Measurements from ENCODE around the gene MLH1.
"Not testable (repeated sequence)": the region's sequence is repeated elsewhere in the genome, so short reads cannot be mapped to it uniquely, and the experiment has no call there.

The MLH1 gene

DNA sequence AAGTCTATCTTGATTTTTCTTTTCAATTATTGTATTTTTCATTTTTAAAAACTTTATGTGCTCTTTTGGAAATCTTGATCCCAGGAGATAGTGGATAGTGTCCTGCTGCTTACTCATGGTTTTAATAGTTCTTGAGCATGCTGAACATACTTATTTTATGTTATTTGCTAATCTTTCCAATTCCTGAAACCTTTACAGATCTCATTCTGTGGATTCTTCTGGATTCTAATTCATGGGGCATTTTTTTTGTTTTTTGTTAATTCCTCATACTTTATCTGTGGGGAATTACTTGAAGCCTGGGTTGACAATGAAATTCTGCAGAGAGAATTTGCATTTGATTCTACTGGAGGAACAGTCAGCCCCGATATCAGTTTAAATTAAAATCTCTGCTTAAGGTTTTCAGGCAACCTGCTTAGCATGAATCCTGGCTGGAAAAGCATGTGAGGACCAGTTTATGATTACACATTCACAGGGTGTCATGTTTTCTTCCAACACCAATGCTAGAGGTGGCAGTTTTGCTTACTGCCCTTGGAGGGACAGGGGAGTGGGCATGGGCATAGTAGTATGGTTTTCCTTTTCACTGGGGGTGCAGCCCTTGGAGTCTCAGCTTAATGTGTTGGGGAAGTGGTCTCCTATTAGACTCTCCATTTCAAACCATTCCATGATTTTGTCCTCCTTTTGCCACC is 46.0 kb downstream of the MLH1 start:
- DNase-seq (ENCODE audit: low spot score) = no peak

DNA sequence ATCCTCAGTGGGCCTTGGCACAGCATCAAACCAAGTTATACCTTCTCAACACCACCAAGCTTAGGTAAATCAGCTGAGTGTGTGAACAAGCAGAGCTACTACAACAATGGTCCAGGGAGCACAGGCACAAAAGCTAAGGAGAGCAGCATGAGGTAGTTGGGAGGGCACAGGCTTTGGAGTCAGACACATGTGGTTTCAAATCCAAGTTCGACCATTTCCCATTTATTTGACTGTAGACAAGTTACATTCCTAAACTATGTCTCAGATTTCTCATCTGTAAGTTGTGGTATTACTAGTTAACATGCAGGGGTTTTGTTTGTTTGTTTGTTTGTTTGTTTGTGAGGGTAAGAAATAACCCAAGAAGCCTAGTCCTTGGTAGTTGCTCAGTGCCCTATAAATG is 46.9 kb downstream of the MLH1 start:
- no peak for DNase-seq (ENCODE audit: low spot score)

GRCh38 chr3:37041546-37042195 is 48.4 kb downstream of the MLH1 start:
- DNase-seq (ENCODE audit: low spot score) = no peak

DNA sequence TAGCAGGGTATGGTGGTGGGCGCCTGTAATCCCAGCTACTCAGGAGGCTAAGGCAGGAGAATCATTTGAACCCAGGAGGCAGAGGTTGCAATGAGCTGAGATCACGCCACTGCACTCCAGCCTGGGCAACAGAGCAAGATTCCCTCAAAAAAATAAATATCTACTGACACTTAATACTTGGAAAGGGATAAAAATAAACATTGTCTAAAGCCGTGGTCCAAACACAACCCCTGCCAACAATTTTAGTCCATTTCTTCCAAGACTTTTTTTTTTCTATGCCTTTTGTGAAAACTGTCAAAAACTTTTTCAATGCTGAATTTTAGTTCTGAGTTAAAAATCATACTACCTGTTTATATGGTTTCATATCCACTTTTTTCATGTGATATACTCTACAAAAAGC is 49.4 kb downstream of the MLH1 start:
- DNase-seq (ENCODE audit: low spot score) = not testable (repeated sequence)

- no peak for DNase-seq (ENCODE audit: low spot score)
Measured at GRCh38 chr3:37050282-37050681, 57.0 kb downstream of the MLH1 start.

DNA sequence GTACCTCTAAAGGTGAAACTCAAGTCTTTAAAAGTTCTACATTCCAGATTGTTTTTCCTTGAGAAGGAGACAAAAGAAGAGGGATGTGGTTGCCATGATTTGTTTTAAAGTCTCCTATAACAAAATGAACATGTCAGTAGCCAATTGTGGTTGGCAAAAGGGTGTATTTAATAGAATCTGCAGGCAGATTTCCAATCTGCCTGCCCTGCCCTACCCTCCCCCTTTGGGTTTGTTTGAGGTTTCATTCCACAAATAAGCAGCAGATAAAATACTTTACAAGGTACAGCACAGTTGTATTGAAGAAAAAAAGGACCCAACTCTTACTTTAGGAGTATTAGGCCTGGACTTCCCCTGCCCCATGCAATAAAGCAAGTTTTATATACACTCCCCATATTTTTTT is 59.5 kb downstream of the MLH1 start:
- no peak for DNase-seq (ENCODE audit: low spot score)

- DNase-seq (ENCODE audit: low spot score) = no peak
Measured at GRCh38 chr3:37053337-37053736, 60.0 kb downstream of the MLH1 start.

GRCh38 chr3:37053753-37054152 is 60.4 kb downstream of the MLH1 start:
- no peak for DNase-seq (ENCODE audit: low spot score)

DNA sequence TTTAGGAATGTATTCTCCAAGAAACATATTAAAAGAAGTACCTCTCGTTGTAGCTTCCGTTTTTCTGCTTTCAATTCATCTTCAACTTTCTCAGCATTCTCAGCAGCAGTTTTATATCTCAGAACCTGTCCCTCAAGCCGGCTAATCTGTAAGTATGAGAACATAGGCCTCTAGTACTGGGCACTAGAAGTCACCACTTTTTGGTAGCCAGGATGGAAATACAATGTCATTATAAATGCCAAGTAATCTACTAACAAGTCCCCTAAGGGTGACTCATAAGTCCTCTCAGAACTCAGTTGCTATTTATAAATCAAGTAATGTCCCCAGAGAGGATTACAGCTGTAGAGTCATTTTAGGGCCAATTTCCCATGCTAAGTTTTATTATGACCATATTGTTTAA is 61.1 kb downstream of the MLH1 start:
- no peak for DNase-seq (ENCODE audit: low spot score)

- not testable (repeated sequence) for DNase-seq (ENCODE audit: low spot score)
Measured at GRCh38 chr3:37055077-37055476, 61.8 kb downstream of the MLH1 start.

DNA sequence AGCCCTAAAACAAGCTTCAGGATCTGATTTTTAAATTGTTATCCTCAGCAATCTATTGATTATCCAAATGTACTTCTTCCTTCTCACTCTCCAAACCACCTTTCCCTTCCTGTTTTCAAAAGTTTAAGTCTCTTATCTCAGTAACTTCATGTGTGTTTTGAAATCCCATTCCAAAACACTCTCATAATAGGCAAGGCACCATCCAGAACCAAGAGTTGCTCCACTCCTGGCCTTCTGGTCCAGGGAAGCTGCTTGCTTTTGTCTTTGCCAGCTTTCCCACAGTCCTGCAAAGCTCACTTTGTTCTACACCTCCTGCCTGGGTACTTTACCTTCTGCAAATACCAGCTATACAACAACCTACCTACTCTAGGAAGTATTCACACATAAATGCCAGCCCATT is 63.5 kb downstream of the MLH1 start:
- no peak for DNase-seq (ENCODE audit: low spot score)

DNA sequence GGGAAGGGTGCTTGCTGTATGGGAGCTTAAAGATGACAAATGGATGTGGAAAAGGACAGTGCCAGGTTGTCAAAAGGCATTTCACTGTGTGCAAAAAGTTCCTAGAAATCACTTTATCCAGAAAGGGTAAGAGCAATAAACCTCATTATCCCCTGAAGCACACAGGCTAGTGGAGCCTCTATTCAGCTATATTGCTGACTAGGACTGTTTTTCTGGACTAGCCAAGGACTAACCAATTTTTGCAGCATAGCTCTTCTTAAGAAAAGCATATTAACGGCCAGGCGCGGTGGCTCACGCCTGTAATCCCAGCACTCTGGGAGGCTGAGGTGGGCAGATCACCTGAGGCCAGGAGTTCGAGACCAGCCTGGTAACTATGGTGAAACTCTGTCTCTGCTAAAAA is 64.8 kb downstream of the MLH1 start:
- no peak for DNase-seq (ENCODE audit: low spot score)

DNA sequence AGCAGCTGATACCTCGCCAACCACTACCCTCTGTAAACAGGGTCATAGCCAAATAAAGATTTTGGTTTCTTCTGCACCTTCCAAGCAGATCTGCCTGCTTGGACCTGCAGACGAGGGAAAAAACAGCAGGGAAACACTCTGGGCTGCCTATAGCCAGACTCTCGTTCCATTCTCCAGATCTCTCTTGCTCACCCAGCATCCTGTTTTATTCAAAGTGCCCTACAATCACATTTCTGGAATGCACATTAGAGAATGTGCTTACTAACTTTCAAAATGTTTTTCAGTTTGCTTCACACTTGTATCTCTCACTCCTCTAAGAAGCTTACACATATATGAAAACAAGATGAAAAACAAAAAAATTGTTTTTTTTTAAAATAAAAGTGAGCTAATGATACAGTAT is 71.4 kb downstream of the MLH1 start:
- DNase-seq (ENCODE audit: low spot score) = no peak

- no peak for DNase-seq (ENCODE audit: low spot score)
Measured at GRCh38 chr3:37067577-37067976, 74.3 kb downstream of the MLH1 start.

GRCh38 chr3:37068031-37068430 is 74.7 kb downstream of the MLH1 start:
- DNase-seq (ENCODE audit: low spot score) = no peak

DNA sequence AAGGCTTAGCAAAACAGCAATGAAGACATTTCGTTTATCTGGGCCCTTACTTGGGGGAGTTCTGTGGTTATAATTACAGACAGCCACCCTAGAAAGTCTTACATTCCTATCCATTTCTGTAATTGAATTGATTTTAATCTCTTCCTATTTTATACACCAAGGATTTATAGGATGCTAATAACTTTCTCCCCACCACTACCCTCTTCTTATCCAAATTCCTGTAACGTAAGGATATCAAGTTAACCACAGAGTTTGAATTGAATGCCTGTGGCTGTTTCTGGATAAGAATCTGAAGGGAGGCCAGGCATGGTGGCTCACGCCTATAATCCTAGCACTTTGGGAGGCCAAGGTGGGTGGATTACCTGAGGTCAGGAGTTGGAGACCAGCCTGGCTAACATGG is 78.6 kb downstream of the MLH1 start:
- DNase-seq (ENCODE audit: low spot score) = no peak

DNA sequence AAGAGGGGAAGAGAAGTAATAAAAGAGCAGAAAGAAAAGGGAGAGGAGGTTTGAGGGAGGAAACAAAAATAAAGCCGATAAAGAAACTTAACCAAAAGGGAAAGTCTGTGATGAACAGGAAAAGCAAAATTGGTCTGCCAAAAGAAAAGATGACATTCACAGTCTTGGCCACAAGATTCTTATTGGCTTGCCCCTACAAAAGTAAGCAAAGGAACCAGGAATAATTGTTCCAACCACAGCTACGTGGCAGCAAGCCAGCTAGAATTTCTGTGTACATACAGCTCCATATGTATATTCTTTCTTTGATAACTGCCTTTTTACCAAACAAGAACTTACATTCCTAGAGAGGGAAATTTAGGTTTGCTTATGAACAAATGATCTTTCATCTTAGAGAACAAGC is 79.6 kb downstream of the MLH1 start:
- no peak for DNase-seq (ENCODE audit: low spot score)

GRCh38 chr3:37074178-37074577 is 80.9 kb downstream of the MLH1 start:
- no peak for DNase-seq (ENCODE audit: low spot score)

DNA sequence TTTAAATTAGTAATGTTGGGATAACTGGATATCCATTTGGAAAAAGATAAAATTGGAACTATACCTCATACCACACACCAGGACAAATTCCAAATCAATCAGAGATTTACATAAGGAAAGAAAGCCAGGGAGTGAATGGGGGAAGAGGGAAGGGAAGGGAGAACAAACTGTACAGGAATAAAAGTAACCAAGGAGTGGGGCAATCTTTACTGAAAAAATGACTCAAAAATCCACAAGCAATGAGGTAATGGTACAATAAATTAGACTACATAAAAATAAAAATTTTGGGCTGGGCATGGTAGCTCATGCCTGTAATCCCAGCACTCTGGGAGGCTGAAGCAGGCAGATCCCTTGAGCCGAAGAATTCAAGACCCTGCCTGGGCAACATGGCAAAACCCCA is 82.6 kb downstream of the MLH1 start:
- DNase-seq (ENCODE audit: low spot score) = no peak

DNA sequence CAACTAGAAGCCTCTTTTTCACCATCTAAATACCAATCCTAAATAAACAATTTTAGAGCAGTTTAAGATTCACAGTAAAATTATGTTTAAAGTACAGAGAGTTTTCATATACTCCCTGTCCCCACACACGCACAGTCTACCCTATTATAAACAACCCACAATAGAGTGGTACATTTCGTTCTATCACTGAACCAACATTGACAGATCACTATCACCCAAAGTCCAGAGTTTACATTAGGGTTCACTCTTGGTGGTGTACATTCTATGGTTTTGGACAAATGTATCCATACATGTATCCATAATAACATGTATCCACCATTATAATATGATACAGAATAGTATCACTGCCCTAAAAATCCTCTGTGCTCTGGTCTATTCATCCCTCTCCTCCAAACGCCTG is 89.0 kb downstream of the MLH1 start:
- no peak for DNase-seq (ENCODE audit: low spot score)

DNA sequence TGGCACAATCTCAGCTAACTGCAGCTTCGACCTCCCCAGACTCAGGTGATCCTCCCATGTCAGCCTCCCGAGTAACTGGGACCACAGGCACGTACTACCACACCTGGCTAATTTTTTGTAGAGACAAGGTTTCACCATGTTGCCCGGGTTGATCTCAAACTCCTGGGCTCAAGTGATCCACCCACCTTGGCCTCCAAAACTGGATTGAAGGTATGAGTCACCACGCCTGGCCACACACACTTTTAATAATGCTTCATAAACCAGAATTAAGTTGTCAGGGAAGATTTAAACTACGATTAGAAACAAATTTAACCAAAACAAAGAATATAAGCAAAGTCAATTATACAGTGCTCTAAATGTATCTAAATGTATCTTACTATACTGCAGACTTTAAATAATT is 93.6 kb downstream of the MLH1 start:
- DNase-seq (ENCODE audit: low spot score) = no peak

- DNase-seq (ENCODE audit: low spot score) = no peak
Measured at GRCh38 chr3:37087870-37088269, 94.6 kb downstream of the MLH1 start.

DNA sequence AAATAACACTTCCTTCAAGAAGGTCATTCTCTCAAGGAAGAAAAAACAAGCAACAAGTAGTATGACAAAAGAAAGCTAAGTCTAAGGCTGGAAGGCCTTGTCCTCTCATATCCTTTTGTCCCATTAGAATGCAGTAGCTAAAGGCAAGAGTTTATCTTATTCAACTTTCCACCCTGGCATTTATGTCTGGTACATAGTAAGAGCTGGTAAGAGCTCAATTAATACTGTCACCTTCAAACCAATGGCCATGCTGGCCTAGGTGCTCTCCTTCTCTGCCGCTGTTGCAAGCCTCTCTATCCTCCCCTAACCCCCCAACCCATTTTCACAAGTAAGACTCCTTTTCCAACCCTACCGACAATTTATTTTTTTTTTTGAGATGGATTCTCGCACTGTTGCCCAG is 99.2 kb downstream of the MLH1 start:
- no peak for DNase-seq (ENCODE audit: low spot score)

GRCh38 chr3:37093481-37093880 is 100.2 kb downstream of the MLH1 start:
- DNase-seq (ENCODE audit: low spot score) = no peak
